GM21717 (cell line): ENCODE measurements around the gene CYTL1.
"Not testable (repeated sequence)": the region's sequence is repeated elsewhere in the genome, so short reads cannot be mapped to it uniquely, and the experiment has no call there.

Experiments used
- ATAC-seq: cut with Tn5 transposase; IDR thresholded peaks from one replicate; pipeline ENCODE4 v1.9.1; 2021; ENCODE audit warnings: mild to moderate bottlenecking, moderate library complexity; ENCODE audit not compliant: unreplicated experiment

Gene CYTL1

DNA sequence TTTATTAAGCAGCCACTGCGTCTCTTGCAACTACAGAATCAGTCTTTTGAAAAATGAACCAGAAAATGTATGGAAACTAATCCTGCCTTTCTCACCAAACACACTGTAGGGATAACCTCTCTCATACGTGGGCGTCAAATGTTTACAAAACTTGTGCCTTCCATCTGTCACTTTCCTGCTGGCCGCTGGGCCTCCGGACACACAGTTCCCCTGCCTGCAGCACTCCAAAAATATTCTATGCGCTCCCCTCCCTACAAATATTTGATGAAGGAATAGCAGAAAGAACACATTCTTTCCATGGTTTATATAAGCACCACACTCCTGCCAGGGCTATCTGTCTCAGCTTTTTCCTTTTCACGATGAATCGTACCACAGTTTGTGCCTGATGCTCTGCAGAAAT, 14.9 kb upstream of the CYTL1 start:
- no peak for ATAC-seq

DNA sequence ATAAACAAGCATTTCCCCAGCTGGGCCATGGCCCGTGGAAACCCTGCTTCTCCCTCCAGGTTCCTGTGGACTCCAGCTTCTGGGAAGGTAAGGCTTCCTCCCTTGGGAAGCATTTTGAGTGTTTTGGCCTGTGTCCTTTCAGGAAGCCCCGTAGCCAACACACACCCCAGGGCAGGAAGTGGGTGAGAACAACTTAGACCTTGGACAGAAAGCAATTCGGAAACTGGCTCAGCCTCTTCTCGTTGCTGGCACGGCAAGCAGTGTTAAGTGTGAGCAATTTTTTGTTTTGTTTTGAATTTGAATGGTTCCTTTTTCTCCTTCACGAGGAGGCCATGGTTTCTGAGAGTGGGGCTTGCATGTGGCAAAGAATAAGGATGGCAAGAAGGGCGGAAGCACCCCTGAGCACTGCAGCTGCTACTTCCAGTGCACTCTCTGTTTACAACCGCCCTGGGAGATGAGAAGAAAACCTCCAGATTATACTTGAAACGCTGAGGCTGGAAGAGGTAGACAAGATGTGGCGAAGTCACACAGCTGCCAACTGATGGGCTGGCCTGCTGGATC, 14.1 kb upstream of the CYTL1 start:
- ATAC-seq = no peak

DNA sequence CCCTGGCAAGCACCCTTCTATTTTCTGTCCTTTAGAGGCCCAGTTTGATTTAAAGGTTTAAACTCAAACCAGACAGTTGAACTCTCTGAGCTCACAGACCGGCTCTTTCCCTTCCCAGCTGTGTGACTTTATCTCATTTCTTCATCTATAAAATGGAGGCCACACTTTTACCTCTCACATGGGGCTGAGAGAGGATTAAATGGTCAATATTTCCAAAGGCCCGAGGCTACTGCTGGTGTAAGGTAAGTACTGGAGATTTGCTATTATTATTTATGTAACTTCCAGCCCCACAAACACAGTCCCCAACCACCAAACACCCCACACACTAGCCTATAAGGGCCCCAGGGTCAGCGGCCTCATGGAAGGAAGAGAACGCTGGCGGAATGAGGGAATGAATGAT, 13.6 kb upstream of the CYTL1 start:
- no peak for ATAC-seq

DNA sequence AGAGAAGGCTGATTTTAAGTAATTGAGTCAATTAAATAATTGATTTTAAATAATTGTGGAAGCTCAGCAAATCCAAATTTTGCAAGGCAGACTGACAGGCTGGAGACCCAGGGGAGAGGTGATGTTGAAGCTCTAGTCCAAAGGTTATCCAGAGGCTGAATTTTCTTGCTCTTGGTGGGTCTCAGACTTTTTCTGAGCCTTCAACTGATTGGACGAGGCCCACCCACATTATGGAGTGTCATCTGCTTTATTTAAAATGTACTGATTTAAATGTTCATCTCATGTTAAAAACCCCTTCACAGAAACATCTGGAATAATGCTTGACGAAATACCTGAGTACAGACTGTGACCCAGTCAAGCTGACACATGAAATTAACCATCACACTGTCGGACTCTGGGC, 11.7 kb upstream of the CYTL1 start:
- no peak for ATAC-seq

DNA sequence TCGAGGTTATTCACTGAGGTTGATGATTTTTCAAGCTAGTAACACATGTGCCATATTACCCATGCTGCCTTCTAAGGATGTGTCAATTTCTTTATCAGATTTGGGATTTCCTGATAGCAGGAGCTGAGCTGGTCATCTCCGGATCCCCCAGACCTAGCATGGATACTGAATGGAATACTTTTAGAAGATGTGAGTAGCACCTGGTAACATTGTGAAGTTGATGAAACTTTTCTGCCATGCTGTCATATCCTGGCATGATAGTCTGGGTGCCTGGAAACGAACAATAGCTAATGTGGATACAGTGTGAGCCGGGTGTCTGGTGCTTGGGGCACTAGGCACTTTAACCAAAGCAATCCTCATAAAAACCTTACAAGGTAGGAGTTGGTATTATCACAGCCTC, 11.0 kb upstream of the CYTL1 start:
- ATAC-seq = no peak

DNA sequence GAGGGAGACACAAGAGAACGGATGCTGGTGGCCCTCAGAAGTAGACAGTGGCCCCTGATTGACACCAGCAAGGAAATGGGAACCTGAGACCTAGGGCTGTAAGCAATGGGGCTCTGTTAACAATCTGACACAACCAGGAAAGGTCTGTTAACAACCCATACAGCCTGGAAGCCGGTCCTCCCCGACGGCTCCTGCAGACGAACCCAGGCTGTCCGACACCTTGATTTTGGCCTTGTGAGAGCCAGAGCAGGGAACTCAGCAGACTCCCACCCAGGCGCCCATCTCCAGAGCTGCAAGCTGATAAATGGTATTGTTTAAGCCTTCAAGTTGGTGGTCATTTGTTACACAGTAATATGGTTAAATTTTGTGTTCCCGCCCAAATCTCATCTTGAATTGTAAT, 10.2 kb upstream of the CYTL1 start:
- no peak for ATAC-seq

DNA sequence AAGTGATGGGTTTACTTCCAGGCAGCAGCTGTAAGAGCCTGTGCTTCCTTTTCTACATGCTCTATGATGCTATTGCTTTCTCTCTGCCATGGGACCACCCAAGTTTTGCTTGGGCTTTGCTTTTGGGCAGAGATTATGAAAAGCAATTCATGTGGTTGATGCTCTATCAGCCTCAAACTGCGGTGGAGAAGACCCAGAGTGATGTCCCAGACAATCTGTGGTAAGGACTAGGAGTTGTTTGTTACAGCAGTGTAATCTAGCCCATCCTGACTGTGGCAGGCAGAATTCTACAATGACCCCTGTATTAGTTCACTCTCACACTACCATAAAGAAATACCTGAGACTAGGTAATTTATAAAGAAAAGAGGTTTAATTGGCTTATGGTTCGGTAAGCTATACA, 9.2 kb upstream of the CYTL1 start:
- ATAC-seq = no peak

DNA sequence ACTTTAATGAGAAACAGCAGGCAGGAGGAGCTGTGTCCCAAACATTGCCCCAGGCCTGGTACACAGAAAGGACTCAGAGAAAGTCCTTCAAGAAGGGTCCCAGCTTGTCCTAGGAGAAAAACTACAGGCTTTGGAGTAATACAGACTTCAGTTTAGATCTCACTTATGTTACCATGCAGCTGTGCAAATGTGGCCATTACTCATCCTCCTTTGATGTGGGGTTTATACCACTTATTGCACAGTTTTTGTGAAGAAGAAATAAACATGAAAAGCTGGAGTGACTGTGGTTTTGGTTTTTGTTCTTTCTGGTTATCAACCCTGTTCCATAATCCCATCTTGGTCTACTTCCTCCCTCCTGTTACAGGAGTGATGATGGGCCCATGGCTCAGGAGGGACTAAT, 8.1 kb upstream of the CYTL1 start:
- ATAC-seq = no peak

DNA sequence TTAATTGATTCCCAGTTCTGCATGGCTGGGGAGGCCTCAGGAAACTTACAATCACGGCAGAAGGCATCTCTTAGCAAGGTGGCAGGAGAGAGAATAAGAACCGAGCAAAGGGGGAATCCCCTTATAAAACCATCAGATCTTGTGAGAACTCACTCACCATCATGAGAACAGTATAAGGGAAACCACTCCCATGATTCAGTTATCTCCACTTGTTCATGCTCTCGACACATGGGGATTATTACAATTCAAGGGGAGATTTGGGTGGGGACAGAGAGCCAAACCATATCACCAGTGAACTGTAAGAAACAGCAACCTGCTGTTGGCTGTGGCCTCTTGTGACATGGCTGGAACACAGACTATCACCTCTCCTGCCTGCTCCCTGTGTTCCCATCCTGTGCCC, 7.1 kb upstream of the CYTL1 start:
- ATAC-seq = no peak

DNA sequence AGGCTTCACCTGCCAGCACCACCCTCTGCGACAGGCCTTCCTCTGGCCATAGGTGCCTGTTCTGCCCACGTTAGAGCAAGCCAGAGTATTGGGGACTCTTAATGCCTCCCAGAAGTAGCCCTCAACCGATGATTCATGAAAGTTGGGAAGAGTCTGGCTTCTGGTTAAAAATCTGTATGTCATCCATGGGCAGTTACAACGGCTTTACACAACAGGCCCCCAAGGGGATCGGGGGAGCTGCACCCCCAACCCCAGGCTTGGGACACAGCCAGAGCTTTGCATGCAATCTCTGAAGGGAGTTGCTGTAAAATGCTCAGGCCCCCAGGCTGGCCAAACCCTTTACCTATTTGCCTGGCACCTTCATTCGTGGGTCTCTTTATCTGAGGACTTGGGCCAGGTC, 5.4 kb upstream of the CYTL1 start:
- ATAC-seq = no peak

DNA sequence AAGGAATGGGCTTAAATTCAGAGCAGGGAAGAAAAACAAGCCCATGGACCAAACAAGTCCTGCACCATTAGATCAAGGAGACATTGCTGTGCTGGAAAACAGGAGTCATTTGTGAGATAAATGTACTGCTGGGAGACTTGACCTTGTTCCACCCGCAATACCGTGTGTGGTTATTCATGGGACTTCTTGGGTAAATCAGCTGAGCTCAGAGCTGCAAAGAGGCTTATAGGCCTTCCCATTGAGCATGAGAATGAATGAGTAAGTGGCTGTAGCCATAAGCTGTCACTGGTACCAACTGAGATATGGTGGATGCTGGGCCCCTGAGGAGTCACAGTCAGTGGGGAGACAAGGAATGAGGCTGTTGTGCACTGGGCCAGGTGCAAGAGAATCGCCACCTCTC, 2.3 kb upstream of the CYTL1 start:
- ATAC-seq = no peak

DNA sequence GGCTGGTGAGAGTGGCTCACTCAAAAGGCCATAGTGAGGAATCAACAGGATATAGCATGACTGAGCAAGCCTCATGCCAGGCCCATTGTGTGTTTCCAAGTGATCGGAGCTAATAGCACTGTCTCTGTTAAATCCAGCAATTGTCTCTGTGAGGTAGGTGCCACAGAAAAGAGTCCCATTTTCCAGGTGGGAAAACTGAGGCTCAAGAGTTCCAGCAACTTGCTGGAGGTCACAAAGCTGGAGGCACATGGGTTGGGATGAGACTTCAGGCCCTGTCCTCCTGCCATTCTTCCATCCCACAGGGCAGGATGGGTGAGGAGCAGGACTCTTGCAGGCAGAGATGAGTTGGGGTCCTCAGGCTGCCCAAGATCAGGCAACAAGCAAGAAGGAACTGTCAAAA, 1.1 kb upstream of the CYTL1 start:
- ATAC-seq = no peak

DNA sequence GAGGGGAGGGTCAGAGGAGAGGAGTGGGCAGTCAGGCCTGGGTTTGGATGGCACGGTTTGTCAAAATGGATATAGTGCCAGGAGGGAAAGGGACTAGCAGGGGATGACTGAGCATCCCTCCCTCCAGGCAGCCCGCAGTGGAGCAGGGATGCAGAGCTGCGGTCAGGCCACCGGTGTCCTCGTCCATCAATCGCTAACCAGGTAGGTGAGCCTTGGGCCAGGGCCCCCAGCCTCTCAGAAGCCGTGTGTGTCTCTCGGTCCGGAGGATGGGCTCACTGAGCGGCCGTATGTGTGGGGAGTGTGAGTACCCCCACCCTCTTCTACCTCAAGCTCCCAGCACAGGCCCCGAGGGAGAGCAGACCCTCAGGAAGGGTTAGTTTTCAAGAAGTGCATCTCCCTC, 538 bp upstream of the CYTL1 start:
- ATAC-seq = no peak

DNA sequence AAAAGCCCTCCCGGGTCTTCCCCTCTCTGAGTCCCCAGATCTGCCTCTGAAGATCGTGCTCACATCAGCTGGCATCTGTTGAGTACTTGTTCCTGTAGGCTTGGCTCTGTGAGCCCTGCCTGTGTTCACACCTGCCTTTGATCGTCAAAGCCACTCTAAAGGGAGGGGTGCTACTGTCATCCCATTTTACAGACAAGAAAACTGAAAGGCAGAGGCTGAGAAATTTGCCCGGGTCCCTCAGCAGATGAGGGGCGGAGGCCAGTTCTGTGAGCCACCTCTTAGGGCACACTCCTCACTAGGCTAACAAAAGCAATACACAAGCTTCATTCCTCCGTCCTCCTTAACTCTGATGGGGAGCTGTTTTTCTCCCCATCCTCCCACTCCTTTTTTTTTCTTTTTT, 655 bp downstream of the CYTL1 start:
- no peak for ATAC-seq

DNA sequence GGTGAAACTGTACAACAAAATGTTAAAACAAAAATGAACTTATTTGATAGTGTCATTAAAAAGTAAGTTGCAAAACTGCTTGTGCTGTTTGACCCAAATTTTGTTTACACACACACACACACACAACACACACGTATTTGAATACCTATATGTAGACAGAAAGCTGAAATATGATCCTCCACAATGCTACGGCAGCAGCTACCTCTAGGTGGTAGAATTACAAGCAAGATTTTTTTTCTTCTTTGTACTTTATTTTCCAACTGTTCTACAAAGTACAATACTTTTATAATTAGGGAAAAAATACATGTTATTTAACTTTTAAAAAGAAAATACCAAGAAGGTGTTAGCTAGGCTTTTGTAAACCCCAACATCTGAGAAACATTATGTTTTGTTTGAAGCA, 1.2 kb downstream of the CYTL1 start:
- ATAC-seq = no peak

DNA sequence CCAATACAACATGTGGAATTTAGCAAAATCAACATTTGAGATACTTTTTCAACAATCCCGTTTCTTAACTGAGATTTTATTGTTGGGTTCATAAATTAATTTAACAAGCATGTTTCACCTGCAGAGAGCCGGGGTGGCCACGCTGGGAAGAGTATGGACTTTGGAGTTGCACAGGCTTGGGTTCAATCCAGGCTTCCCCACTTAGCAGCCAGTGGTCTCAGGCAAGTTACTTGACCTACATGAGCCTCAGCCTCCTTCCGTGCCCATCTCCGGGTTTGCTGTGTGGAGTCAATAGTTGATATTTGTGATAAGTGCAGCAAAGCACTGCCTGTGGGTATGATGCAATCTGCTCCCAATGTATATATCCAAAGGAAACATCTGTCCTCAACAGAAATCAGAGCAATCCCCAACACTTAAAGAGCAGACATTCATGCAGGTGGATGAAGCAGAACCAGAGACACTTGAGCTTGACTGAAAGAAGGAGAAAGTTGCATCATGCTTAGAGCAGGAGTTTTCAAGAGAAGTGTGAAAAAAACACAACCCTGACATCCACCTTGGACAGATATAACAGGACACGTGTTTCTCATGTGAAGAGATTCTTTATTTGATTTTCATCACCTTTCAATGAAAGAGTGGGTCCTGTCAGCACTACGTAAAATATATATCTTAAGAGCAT, 5.1 kb downstream of the CYTL1 start:
- no peak for ATAC-seq

DNA sequence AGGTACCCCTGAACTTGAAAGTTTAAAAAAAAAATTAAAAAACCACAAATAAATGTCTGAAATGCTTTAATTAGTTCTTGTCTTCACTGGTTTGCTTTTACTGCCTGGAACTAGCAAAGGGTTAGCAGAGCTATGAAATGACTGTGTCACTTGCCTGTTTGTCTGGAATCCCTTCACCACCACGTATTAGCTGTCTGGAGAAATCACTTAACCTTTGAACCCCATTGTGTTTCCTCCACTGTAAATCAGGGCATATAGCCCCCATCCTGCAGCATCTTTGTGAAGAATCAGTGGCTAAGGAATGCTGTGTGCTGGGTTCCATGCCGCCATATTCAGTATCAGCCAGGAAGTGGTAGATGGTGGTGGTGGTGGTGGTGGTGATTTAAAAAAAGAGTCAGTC, 6.3 kb downstream of the CYTL1 start:
- no peak for ATAC-seq

DNA sequence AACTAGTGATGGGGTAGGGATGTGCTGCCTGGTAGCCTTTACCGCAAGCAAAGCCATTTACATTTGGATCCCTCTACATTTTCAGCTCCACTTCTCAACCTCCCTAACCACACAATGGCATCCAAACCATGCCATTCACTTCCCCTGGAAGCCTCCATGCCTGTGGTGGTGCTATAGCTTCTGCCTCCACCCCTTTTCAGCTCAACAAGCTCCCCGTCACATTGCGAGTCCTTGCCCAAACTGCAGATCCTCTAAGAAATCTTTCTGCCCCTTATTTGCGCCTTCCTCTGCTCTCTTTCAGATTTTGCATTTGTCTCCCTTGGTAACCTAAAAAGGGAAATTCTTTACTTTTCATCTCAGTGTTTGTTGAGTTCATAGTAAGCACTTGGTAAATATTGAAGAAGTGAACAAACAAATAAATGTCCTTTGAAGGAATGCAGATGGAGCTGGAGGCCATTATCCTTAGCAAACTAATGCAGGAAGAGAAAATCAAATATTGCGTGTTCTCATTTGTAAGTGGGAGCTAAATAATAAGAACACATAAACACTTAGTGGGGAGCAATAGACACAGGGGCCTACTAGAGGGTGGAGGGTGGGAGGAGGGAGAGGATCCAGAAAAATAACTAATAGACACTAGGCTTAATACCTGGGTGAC, 6.9 kb downstream of the CYTL1 start:
- no peak for ATAC-seq

DNA sequence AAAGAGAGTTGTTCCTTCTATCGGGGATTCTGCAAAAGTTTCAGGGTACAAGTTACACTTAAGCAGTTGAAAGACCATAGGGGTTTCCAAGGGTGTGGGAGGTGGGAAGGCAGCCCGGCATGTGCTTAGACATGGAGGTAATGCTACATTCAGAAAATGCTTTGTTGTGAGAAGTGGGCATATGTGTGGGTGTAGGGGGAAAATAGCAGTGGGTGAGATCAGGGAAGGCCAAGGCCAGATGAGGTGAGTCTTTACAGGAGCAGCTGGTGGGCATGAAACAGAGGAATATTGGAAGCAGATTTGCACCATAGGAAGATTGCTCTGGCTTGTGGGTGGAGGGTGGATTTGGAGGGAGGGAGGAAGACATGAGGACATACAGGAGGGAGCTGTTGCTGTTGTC, 8.3 kb downstream of the CYTL1 start:
- ATAC-seq = no peak

DNA sequence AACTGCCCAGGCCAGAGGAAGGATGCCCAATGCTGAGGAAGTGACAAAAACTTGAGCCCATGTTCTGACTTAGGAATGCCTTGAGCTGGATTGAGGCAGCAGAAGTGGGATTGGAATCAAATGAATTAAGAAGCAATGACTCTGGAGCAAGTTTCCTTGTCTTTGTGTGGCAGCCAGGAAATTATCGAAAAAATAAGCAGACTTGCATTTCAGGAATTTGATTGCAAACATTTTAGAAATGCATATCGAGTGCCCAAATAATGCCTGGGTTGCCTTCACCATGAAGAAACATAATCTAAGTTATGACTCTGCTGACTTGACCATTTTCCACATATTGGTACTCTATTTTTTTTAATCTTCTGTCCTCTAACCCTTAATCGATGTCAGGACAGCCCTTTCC, 9.5 kb downstream of the CYTL1 start:
- no peak for ATAC-seq

DNA sequence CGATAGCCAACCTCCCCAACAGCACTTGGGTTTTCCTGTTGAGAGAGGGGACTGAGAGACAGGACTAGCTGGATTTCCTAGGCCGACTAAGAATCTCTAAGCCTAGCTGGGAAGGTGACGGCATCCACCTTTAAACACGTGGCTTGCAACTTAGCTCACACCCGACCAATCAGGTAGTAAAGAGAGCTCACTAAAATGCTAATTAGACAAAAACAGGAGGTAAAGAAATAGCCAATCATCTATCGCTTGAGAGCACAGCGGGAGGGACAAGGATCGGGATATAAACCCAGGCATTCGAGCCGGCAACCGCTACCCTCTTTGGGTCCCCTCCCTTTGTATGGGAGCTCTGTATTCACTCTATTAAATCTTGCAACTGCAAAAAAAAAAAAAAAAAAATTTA, 12.3 kb downstream of the CYTL1 start:
- not testable (repeated sequence) for ATAC-seq

DNA sequence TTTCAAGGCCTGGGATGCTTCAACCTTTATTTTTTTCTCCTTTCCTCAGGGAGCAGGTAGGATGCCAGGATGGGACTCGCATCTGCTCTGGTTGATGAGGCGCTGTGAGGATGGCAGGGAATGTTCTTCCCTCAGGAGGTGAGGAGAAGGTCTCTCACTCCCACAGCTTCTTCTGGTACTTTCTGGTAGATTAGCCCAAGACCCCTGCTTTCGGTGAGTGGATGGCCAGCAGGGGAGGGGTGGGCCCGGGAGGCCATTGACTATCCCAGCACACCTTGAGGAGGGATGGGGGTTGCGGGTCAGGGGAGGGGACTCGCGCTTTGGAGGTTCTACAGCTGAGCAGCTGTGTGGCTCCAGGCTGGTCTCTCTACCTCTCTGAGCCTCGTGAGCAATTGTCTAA, 14.8 kb downstream of the CYTL1 start:
- ATAC-seq = no peak

DNA sequence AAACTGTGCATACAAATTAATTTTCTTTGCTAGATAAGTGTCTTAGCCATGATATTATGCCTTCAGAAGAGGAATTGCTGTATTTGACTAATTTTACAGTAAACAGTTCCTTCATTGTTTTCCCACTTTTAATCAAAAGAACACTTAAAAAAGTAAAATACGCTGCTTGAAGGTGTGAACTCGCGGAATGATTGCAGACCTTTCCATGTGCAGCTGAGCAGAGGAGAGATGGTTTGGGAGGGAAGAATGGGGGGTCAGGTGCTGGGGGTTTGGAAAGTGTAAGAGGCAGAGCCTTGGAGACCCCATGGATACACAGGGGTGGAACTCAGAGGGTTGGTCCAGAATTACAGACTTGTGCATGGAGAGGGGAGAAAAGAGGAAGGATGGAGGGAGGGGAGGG, 15.3 kb downstream of the CYTL1 start:
- ATAC-seq = no peak
